H9 (cell line): ENCODE measurements around the gene CCDC91. TPM values are rescaled to one million over a fixed set of nuclear protein-coding genes. Genes with fewer than 3 reads are reported as not detected.

Experiments used
- DNase-seq: peaks from one replicate; pipeline ENCODE4 v3.0.0-alpha.2; 2017
- H2AFZ ChIP-seq: one replicate; pipeline ENCODE4 v1.6.1; 2013; ENCODE audit warnings: mild to moderate bottlenecking, low read length, control low read depth, moderate library complexity
- H2AK5ac ChIP-seq: 2 replicates; pipeline ENCODE4 v1.6.1; 2013; ENCODE audit warnings: low read length, control low read depth, mixed read lengths; ENCODE audit not compliant: insufficient read length
- H2BK120ac ChIP-seq: one replicate; pipeline ENCODE4 v1.6.1; 2013; ENCODE audit warnings: low read depth, mild to moderate bottlenecking, low read length, control low read depth, inconsistent platforms; ENCODE audit not compliant: poor library complexity, severe bottlenecking
- H2BK12ac ChIP-seq: 2 replicates; pipeline ENCODE4 v1.6.1; 2013; ENCODE audit warnings: low read length, control low read depth, mixed read lengths, low read depth; ENCODE audit not compliant: insufficient read length
- H2BK15ac ChIP-seq: 2 replicates; pipeline ENCODE4 v1.6.1; 2013; ENCODE audit warnings: low read depth, low read length, control low read depth
- H2BK20ac ChIP-seq: one replicate; pipeline ENCODE4 v1.6.1; 2013; ENCODE audit warnings: low read depth, mild to moderate bottlenecking, low read length, control low read depth, inconsistent platforms; ENCODE audit not compliant: poor library complexity, severe bottlenecking
- H2BK5ac ChIP-seq: 2 replicates; pipeline ENCODE4 v1.6.1; 2013; ENCODE audit warnings: low read length, control low read depth, mixed read lengths; ENCODE audit not compliant: insufficient read length
- H3K14ac ChIP-seq: 2 replicates; pipeline ENCODE4 v1.6.1; 2013; ENCODE audit warnings: low read length, control low read depth; ENCODE audit not compliant: insufficient read depth
- H3K18ac ChIP-seq: 2 replicates; pipeline ENCODE4 v1.6.1; 2013; ENCODE audit warnings: low read depth, mild to moderate bottlenecking, mixed read lengths, low read length, control low read depth; ENCODE audit not compliant: insufficient read length
- H3K23ac ChIP-seq: 2 replicates; pipeline ENCODE4 v1.6.1; 2013; ENCODE audit warnings: low read length, control low read depth, mixed read lengths, low read depth; ENCODE audit not compliant: insufficient read length
- H3K23me2 ChIP-seq: 2 replicates; pipeline ENCODE4 v1.6.1; 2013; ENCODE audit warnings: low read depth, mild to moderate bottlenecking, mixed read lengths, low read length, control low read depth; ENCODE audit not compliant: insufficient read length, poor library complexity, severe bottlenecking
- H3K27ac ChIP-seq: 2 replicates; pipeline ENCODE4 v1.5.1; 2013; ENCODE audit warnings: low read length, control low read depth, mixed read lengths, low read depth; ENCODE audit not compliant: insufficient read length
- H3K27me3 ChIP-seq: 2 replicates; pipeline ENCODE4 v1.6.1; 2013; ENCODE audit warnings: low read length, control low read depth, inconsistent platforms; ENCODE audit not compliant: insufficient read depth
- H3K4ac ChIP-seq: 2 replicates; pipeline ENCODE4 v1.6.1; 2013; ENCODE audit warnings: low read depth, mild to moderate bottlenecking, control low read depth, inconsistent platforms, low read length, moderate library complexity
- H3K4me1 ChIP-seq: 2 replicates; pipeline ENCODE4 v1.6.1; 2013; ENCODE audit warnings: low read length, control low read depth, inconsistent platforms; ENCODE audit not compliant: insufficient read depth
- H3K4me2 ChIP-seq: 2 replicates; pipeline ENCODE4 v1.6.1; 2013; ENCODE audit warnings: low read length, control low read depth, mixed read lengths; ENCODE audit not compliant: insufficient read length, insufficient read depth
- H3K56ac ChIP-seq: 2 replicates; pipeline ENCODE4 v1.6.1; 2013; ENCODE audit warnings: low read depth, mild to moderate bottlenecking, mixed read lengths, low read length, control low read depth; ENCODE audit not compliant: insufficient read length
- H3K79me1 ChIP-seq: 2 replicates; pipeline ENCODE4 v1.6.1; 2013; ENCODE audit warnings: low read depth, mild to moderate bottlenecking, moderate library complexity, low read length, control low read depth, inconsistent platforms; ENCODE audit not compliant: insufficient read depth, poor library complexity, severe bottlenecking
- H3K79me2 ChIP-seq: 2 replicates; pipeline ENCODE4 v1.6.1; 2013; ENCODE audit warnings: low read length, control low read depth, inconsistent platforms; ENCODE audit not compliant: insufficient read depth
- H3K9ac ChIP-seq: 2 replicates; pipeline ENCODE4 v1.6.1; 2013; ENCODE audit warnings: low read length, control low read depth, mixed read lengths; ENCODE audit not compliant: insufficient read length; ENCODE audit errors: extremely low read depth
- H3K9me3 ChIP-seq: one replicate; pipeline ENCODE4 v1.6.1; 2013; ENCODE audit warnings: low read depth, low read length, inconsistent platforms; ENCODE audit not compliant: control insufficient read depth
- H3T11ph ChIP-seq: one replicate; pipeline ENCODE4 v1.6.1; 2013; ENCODE audit warnings: mild to moderate bottlenecking, low read length, control low read depth, inconsistent platforms
- H4K20me1 ChIP-seq: one replicate; pipeline ENCODE4 v1.6.1; 2013; ENCODE audit not compliant: control insufficient read depth, insufficient read length, insufficient read depth
- H4K5ac ChIP-seq: 2 replicates; pipeline ENCODE4 v1.6.1; 2013; ENCODE audit warnings: low read depth, mild to moderate bottlenecking, mixed read lengths, low read length, control low read depth; ENCODE audit not compliant: insufficient read length
- H4K8ac ChIP-seq: replicated peaks from 2 replicates; pipeline ENCODE4 v1.6.1; 2013; ENCODE audit warnings: low read length, control low read depth, mixed read lengths, low read depth; ENCODE audit not compliant: insufficient read length
- H4K91ac ChIP-seq: 2 replicates; pipeline ENCODE4 v1.6.1; 2013; ENCODE audit warnings: low read depth, mild to moderate bottlenecking, moderate library complexity, mixed read lengths, low read length, control low read depth; ENCODE audit not compliant: insufficient read length
- H3K27ac Mint-ChIP-seq, 3 experiments: 2 replicates in 2 of 3; 3 replicates in 1 of 3; pipeline ENCODE4 v1.8.0; 2020 to 2021; ENCODE audit warnings: mixed read lengths in 3 of 3, mild to moderate bottlenecking in 1 of 3, moderate library complexity in 1 of 3
- H3K27me3 Mint-ChIP-seq: 2 replicates; pipeline ENCODE4 v1.8.0; 2021; ENCODE audit warnings: low read depth, mild to moderate bottlenecking, moderate library complexity, mixed read lengths
- H3K36me3 Mint-ChIP-seq, 3 experiments: 2 replicates in 2 of 3; 3 replicates in 1 of 3; pipeline ENCODE4 v1.8.0; 2020 to 2021; ENCODE audit warnings: low read depth in 3 of 3, mixed read lengths in 3 of 3; ENCODE audit not compliant: insufficient read depth in 1 of 3
- H3K4me1 Mint-ChIP-seq, 2 experiments: 2 replicates each; pipeline ENCODE4 v1.8.0; 2020; ENCODE audit warnings: mixed read lengths in 2 of 2
- H3K4me3 Mint-ChIP-seq, 2 experiments: 2 replicates in 1 of 2; 3 replicates in 1 of 2; pipeline ENCODE4 v1.8.0; 2020 to 2021; ENCODE audit warnings: mild to moderate bottlenecking in 2 of 2, mixed read lengths in 2 of 2, moderate library complexity in 1 of 2
- H3K9me3 Mint-ChIP-seq, 2 experiments: 2 replicates in 1 of 2; 3 replicates in 1 of 2; pipeline ENCODE4 v1.8.0; 2020; ENCODE audit warnings: mild to moderate bottlenecking in 2 of 2, mixed read lengths in 2 of 2, moderate library complexity in 1 of 2
- WGBS: extraction: QIAGEN DNeasy Blood & Tissue Kit; methylation state at CpG from one replicate; pipeline ENCODE4 v1.1.7; 2013; ENCODE audit warnings: missing lambda C conversion rate, low lambda C conversion rate, mixed read lengths; ENCODE audit not compliant: insufficient read length; ENCODE audit errors: extremely low coverage; 5-methylcytosine and 5-hydroxymethylcytosine counted together
- total RNA-seq: library from RNA; stranded (reverse); gene quantifications from 2 replicates; pipeline ENCODE4 v1.2.1, GENCODE V29; 2021
- TF ChIP-seq, protein P1 (sequence below): fragments of 200-600 bp; sonication (generic); conservative IDR thresholded peaks from 3 replicates; pipeline ENCODE4 v1.8.0; 2021; ENCODE audit warnings: antibody characterized with exemption, mild to moderate bottlenecking

CCDC91 gene
- total RNA-seq, 1 experiment from 2014 or later = 22.7 TPM

DNA sequence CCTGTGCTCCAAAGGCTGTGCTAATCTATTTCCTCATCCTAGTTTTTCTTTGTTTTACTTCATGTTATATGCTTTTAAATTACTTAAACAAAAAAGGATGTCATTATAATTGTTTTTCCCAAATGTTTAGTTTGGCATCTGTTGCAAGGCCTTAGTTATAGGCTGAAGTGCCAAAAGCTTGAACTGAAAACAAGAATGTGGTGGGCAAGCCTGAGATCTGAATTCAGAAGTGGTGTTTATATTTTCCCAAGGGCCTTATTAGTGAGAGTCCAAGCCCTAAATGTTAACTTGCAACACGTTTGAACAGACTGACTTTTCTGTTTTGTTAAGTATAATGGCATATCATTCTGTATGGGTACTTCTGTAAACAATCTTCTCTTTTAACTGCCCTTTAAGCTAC lies 326.8 kb downstream of the CCDC91 start:
- peaks cover 9 to 22% of the 10 kb centered on the region in 2 experiments for H3K9me3 Mint-ChIP-seq

More for the DNA sequence above, 326.8 kb downstream of the CCDC91 start:
- no peak overlapping the region for H2BK12ac ChIP-seq
- no peak overlapping the region for H4K8ac ChIP-seq
- H2BK20ac ChIP-seq = no peak overlapping the region
- Mint-ChIP-seq H3K27me3 (no peaks in the 10 kb centered on the region), H3K36me3 (peaks cover 3 to 24% (median 17%) of the 10 kb centered on the region in 3 experiments), H3K27ac (no peak overlapping the region), H3K4me1 (no peaks in the 10 kb centered on the region), H3K4me3 (no peak overlapping the region)
- no peaks in the 10 kb centered on the region for H3K79me2 ChIP-seq
- no peak overlapping the region for H3K14ac ChIP-seq
- no peak overlapping the region for H2BK15ac ChIP-seq
- no peak overlapping the region for H2AFZ ChIP-seq
- no peaks in the 10 kb centered on the region for H3K79me1 ChIP-seq
- H4K5ac ChIP-seq = no peak overlapping the region
- no peak overlapping the region for H3K23ac ChIP-seq
- H2BK120ac ChIP-seq = no peak overlapping the region
- H3K4me2 ChIP-seq = no peak overlapping the region
- H4K20me1 ChIP-seq = no peaks in the 10 kb centered on the region
- H2BK5ac ChIP-seq = no peak overlapping the region
- H3K23me2 ChIP-seq = no peaks in the 10 kb centered on the region
- no peak overlapping the region for H2AK5ac ChIP-seq
- H3K18ac ChIP-seq = no peak overlapping the region
- no peaks in the 10 kb centered on the region for H3K4me1 ChIP-seq
- TF ChIP-seq, protein P1, sequence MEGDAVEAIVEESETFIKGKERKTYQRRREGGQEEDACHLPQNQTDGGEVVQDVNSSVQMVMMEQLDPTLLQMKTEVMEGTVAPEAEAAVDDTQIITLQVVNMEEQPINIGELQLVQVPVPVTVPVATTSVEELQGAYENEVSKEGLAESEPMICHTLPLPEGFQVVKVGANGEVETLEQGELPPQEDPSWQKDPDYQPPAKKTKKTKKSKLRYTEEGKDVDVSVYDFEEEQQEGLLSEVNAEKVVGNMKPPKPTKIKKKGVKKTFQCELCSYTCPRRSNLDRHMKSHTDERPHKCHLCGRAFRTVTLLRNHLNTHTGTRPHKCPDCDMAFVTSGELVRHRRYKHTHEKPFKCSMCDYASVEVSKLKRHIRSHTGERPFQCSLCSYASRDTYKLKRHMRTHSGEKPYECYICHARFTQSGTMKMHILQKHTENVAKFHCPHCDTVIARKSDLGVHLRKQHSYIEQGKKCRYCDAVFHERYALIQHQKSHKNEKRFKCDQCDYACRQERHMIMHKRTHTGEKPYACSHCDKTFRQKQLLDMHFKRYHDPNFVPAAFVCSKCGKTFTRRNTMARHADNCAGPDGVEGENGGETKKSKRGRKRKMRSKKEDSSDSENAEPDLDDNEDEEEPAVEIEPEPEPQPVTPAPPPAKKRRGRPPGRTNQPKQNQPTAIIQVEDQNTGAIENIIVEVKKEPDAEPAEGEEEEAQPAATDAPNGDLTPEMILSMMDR = no peak
- DNase-seq = no peak
- H3T11ph ChIP-seq = no peak overlapping the region
- H4K91ac ChIP-seq = no peak overlapping the region
- no peak overlapping the region for H3K27ac ChIP-seq
- WGBS = no CpG with 5 or more reads among the region's 1 CpG
- no peak overlapping the region for H3K56ac ChIP-seq
- H3K27me3 ChIP-seq = no peaks in the 10 kb centered on the region
- no peak overlapping the region for H3K4ac ChIP-seq
- no peak overlapping the region for H3K9ac ChIP-seq
- no peaks in the 10 kb centered on the region for H3K9me3 ChIP-seq
